ENCODE results near the gene DNAJC25.

Gene DNAJC25

GRCh38 chr9:111691672-111692329 lies 60.7 kb downstream of the DNAJC25 start:
- H3K4me3 ChIP-seq (ENCODE audit: low read length): no peak overlapping the region
- peak; percentile 41 for DNase-seq (ENCODE audit: low read depth)
- peak; percentile 48 for TF ChIP-seq CTCF (conservative IDR thresholded peaks at IDR 0.05; ENCODE audit: low read length)

GRCh38 chr9:111696796-111697195 lies 65.7 kb downstream of the DNAJC25 start:
- DNase-seq (ENCODE audit: low read depth): no peak
- TF ChIP-seq CTCF (conservative IDR thresholded peaks at IDR 0.05; ENCODE audit: low read length): no peak
- no peak overlapping the region for H3K4me3 ChIP-seq (ENCODE audit: low read length)

- TF ChIP-seq CTCF (conservative IDR thresholded peaks at IDR 0.05; ENCODE audit: low read length): no peak
- DNase-seq (ENCODE audit: low read depth): no peak
- no peak overlapping the region for H3K4me3 ChIP-seq (ENCODE audit: low read length)
Observed at GRCh38 chr9:111700776-111701175, 69.6 kb downstream of the DNAJC25 start.

All from AG10803 (cell line).